Fibroblast of lung (primary cell): ENCODE data around the gene RTCB. TPM values are rescaled to one million over a fixed set of nuclear protein-coding genes. Genes with fewer than 3 reads are reported as not detected.

Experiments used
- DNase-seq, 2 donors: peaks; one replicate each; pipeline versions ENCODE4 v3.0.0 to v3.0.0-alpha.2; 2010; ENCODE audit warnings: low read depth in 2 of 2
- H2AFZ ChIP-seq: 2 replicates; pipeline ENCODE4 v1.5.1; 2012; ENCODE audit warnings: low read length, control low read depth, inconsistent platforms
- H3K27ac ChIP-seq: 2 replicates; pipeline ENCODE4 v1.5.1; 2011; ENCODE audit warnings: low read length, control low read depth; ENCODE audit not compliant: insufficient read depth
- H3K27me3 ChIP-seq: 2 replicates; pipeline ENCODE4 v1.5.1; 2011; ENCODE audit warnings: mild to moderate bottlenecking, low read length; ENCODE audit not compliant: control insufficient read depth, insufficient read depth
- H3K36me3 ChIP-seq: 2 replicates; pipeline ENCODE4 v1.5.1; 2011; ENCODE audit warnings: low read length; ENCODE audit not compliant: control insufficient read depth, insufficient read depth
- H3K4me1 ChIP-seq: 2 replicates; pipeline ENCODE4 v1.5.1; 2011; ENCODE audit warnings: low read length; ENCODE audit not compliant: control insufficient read depth, insufficient read depth; ENCODE audit errors: extremely low read depth
- H3K4me2 ChIP-seq: 2 replicates; pipeline ENCODE4 v1.5.1; 2011; ENCODE audit warnings: low read length, control low read depth; ENCODE audit not compliant: insufficient read depth; ENCODE audit errors: extremely low read depth
- H3K4me3 ChIP-seq, 4 experiments: fragments of 200-600 bp in 1 of 4; sonication (generic) in 1 of 4; replicated peaks in 1 of 4; 2 replicates each; pipeline ENCODE4 v1.5.1; 2011 to 2016; ENCODE audit warnings: low read length in 4 of 4, low read depth in 3 of 4, mild to moderate bottlenecking in 3 of 4, control low read depth in 2 of 4, inconsistent platforms in 1 of 4, mixed read lengths in 1 of 4; ENCODE audit not compliant: insufficient read depth in 1 of 4; ENCODE audit errors: control extremely low read depth in 1 of 4
- H3K79me2 ChIP-seq: 2 replicates; pipeline ENCODE4 v1.5.1; 2012; ENCODE audit warnings: mild to moderate bottlenecking, low read length, inconsistent platforms; ENCODE audit not compliant: control insufficient read depth, insufficient read depth
- H3K9ac ChIP-seq: 2 replicates; pipeline ENCODE4 v1.5.1; 2011; ENCODE audit warnings: mild to moderate bottlenecking, low read length, control low read depth; ENCODE audit not compliant: insufficient read depth
- H3K9me3 ChIP-seq: 2 replicates; pipeline ENCODE4 v1.5.1; 2012; ENCODE audit warnings: low read depth, low read length; ENCODE audit not compliant: control insufficient read depth, insufficient read depth
- H4K20me1 ChIP-seq: 2 replicates; pipeline ENCODE4 v1.5.1; 2011; ENCODE audit warnings: low read length; ENCODE audit not compliant: control insufficient read depth, insufficient read depth; ENCODE audit errors: extremely low read depth
- EZH2 ChIP-seq: IDR thresholded peaks from 2 replicates; pipeline ENCODE4 v1.5.1; 2012; ENCODE audit warnings: low read length, control low read depth, mild to moderate bottlenecking; ENCODE audit errors: missing control alignments
- polyA plus RNA-seq, 2 donors: library from polyadenylated mRNA; depleted of rRNA in 1 of 2; stranded (reverse) in 1 of 2; unstranded in 1 of 2; fragments of >200 nt; gene quantifications; 2 replicates each; pipeline ENCODE4 v1.2.1, GENCODE V29; 2011 to 2012; ENCODE audit warnings: missing spikeins in 1 of 2
- total RNA-seq: library from RNA; depleted of rRNA; stranded (reverse); fragments of >200 nt; gene quantifications from 2 replicates; pipeline ENCODE4 v1.2.1, GENCODE V29; 2014
- TF ChIP-seq, protein P1 (sequence below), 2 donors: IDR thresholded peaks in 1 of 2; conservative IDR thresholded peaks in 1 of 2; 1 replicate in 1 of 2; 2 replicates in 1 of 2; pipeline ENCODE4 v1.5.1; 2011 to 2012; ENCODE audit warnings: low read length in 2 of 2, control low read depth in 1 of 2, inconsistent platforms in 1 of 2, low read depth in 1 of 2, mild to moderate bottlenecking in 1 of 2

RTCB gene
- total and polyA plus RNA-seq, 2 donors (not counting 1 experiment from before 2014, with no cell fraction given), result 88.7 to 111 TPM

DNA sequence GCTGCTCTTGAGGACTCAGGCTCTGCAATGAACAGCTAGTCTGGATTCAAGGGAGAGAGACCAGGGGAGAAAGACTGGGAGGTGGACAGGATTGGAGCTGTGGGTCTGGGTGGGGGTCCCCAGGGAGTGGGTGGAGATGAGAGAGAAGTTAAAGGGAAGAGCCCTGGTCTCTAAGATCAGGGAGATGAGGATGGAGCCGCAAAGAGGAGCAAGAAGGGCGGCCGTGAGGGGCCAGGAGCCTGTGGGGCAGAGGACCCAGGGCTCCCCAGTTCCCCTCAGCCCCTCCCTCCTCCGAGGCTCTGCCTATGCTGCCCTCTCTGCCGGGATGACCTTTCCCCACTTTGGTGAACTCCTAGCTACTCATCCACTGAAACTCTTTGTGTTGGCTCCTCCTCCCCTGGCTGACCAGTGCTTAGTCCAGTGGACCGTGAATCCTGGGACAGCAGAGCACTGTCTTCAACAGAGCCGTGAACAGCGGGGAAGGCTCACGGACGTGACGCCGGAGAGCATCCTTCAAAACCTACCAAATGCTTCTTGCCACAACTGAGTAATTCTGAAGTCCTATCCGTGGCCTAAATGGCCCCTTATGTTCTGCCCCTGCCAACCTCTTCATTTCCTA is 70.8 kb downstream of the RTCB start:
- H3K27me3 ChIP-seq, result no peaks in the 10 kb centered on the region
- TF ChIP-seq, protein P1, sequence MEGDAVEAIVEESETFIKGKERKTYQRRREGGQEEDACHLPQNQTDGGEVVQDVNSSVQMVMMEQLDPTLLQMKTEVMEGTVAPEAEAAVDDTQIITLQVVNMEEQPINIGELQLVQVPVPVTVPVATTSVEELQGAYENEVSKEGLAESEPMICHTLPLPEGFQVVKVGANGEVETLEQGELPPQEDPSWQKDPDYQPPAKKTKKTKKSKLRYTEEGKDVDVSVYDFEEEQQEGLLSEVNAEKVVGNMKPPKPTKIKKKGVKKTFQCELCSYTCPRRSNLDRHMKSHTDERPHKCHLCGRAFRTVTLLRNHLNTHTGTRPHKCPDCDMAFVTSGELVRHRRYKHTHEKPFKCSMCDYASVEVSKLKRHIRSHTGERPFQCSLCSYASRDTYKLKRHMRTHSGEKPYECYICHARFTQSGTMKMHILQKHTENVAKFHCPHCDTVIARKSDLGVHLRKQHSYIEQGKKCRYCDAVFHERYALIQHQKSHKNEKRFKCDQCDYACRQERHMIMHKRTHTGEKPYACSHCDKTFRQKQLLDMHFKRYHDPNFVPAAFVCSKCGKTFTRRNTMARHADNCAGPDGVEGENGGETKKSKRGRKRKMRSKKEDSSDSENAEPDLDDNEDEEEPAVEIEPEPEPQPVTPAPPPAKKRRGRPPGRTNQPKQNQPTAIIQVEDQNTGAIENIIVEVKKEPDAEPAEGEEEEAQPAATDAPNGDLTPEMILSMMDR (conservative IDR thresholded peaks at IDR 0.05 in 1 of 2, IDR thresholded peaks at IDR 0.05 in 1 of 2; ENCODE audit: low read depth in 1 of 2, low read length in 2 of 2), result no peak
- no peak for TF ChIP-seq EZH2
- no peak overlapping the region for H2AFZ ChIP-seq
- H3K9me3 ChIP-seq, result no peaks in the 10 kb centered on the region
- DNase-seq, result peak in 1 of 2 donors; percentile 18
- H3K79me2 ChIP-seq, result no peaks in the 10 kb centered on the region
- H3K9ac ChIP-seq, result no peak overlapping the region
- H3K36me3 ChIP-seq, result no peaks in the 10 kb centered on the region
- no peaks in the 10 kb centered on the region for H3K4me1 ChIP-seq
- H3K4me2 ChIP-seq, result no peak overlapping the region
- H4K20me1 ChIP-seq, result no peaks in the 10 kb centered on the region
- no peak overlapping the region for H3K27ac ChIP-seq
- no peak overlapping the region for H3K4me3 ChIP-seq

DNA sequence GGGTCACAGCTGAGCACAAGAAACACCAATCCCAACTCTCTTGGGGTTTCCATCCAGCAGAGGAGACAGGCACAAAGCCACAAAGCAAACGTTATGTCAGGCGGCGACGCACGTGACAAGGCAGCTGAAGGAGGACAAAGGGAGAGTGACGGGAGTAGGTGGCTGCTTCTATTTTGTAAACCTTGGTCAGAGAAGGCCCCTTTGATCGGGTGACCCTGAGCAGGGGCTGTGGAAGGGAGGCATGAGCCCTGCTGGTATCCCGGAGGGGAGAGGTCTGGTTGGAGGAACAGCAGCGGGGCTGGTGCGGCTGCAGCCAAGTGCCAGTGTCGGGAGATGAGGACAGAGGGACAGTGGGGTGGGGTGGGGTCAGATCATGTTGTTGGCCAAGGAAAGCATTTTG is 71.6 kb downstream of the RTCB start:
- DNase-seq, result no peak
- no peaks in the 10 kb centered on the region for H3K36me3 ChIP-seq
- TF ChIP-seq, protein P1 (conservative IDR thresholded peaks at IDR 0.05 in 1 of 2, IDR thresholded peaks at IDR 0.05 in 1 of 2; ENCODE audit: low read depth in 1 of 2, low read length in 2 of 2), result no peak
- TF ChIP-seq EZH2, result no peak
- H3K4me1 ChIP-seq, result no peaks in the 10 kb centered on the region
- H4K20me1 ChIP-seq, result no peaks in the 10 kb centered on the region
- no peak overlapping the region for H3K4me3 ChIP-seq
- no peaks in the 10 kb centered on the region for H3K9me3 ChIP-seq
- H3K27ac ChIP-seq, result no peak overlapping the region
- H3K27me3 ChIP-seq, result no peaks in the 10 kb centered on the region
- H3K4me2 ChIP-seq, result no peak overlapping the region
- no peak overlapping the region for H3K9ac ChIP-seq
- no peaks in the 10 kb centered on the region for H3K79me2 ChIP-seq
- H2AFZ ChIP-seq, result no peak overlapping the region

GRCh38 chr22:32339190-32340012 is 72.6 kb downstream of the RTCB start:
- TF ChIP-seq EZH2, result no peak
- TF ChIP-seq, protein P1 (conservative IDR thresholded peaks at IDR 0.05 in 1 of 2, IDR thresholded peaks at IDR 0.05 in 1 of 2; ENCODE audit: low read depth in 1 of 2, low read length in 2 of 2), result no peak
- Histone ChIP-seq H4K20me1 (no peaks in the 10 kb centered on the region), H3K27me3 (no peaks in the 10 kb centered on the region), H3K9me3 (no peaks in the 10 kb centered on the region), H3K36me3 (no peaks in the 10 kb centered on the region), H3K4me3 (no peak overlapping the region), H3K27ac (no peak overlapping the region), H3K79me2 (no peaks in the 10 kb centered on the region), H3K4me2 (no peak overlapping the region), H3K4me1 (no peaks in the 10 kb centered on the region), H3K9ac (no peak overlapping the region), H2AFZ (no peak overlapping the region)
- no peak for DNase-seq
